Lung (tissue), 12 donors: ENCODE data around the gene TRPM2. TPM values are rescaled to one million over a fixed set of nuclear protein-coding genes. Genes with fewer than 3 reads are reported as not detected.

Experiments
- ATAC-seq: fragments of 200-7000 bp; cut with Tn5 transposase; one replicate; pipeline ENCODE4 v1.9.1; 2020; ENCODE audit warnings: moderate number of reproducible peaks; ENCODE audit not compliant: insufficient read depth, low FRiP score
- DNase-seq, 3 donors: peaks; one replicate each; pipeline ENCODE4 v3.0.0-alpha.2; 2013 to 2017
- H3K27ac ChIP-seq, 2 donors: one replicate each; pipeline ENCODE4 v1.5.1; 2013; ENCODE audit warnings: mild to moderate bottlenecking in 2 of 2, moderate library complexity in 2 of 2, control low read depth in 1 of 2, inconsistent platforms in 1 of 2, low read depth in 1 of 2, low read length in 1 of 2
- H3K27me3 ChIP-seq, 3 donors: one replicate each; pipeline ENCODE4 v1.5.1; 2013; ENCODE audit warnings: low read length in 2 of 3; ENCODE audit not compliant: control insufficient read depth in 3 of 3, insufficient read depth in 3 of 3
- H3K36me3 ChIP-seq, 4 donors: one replicate each; pipeline ENCODE4 v1.5.1; 2013; ENCODE audit warnings: low read length in 4 of 4, mild to moderate bottlenecking in 1 of 4, moderate library complexity in 1 of 4; ENCODE audit not compliant: control insufficient read depth in 4 of 4, insufficient read depth in 4 of 4
- H3K4me1 ChIP-seq, 5 donors: one replicate each; pipeline ENCODE4 v1.5.1; 2013; ENCODE audit warnings: low read length in 5 of 5, mild to moderate bottlenecking in 2 of 5, moderate library complexity in 1 of 5; ENCODE audit not compliant: control insufficient read depth in 5 of 5, insufficient read depth in 5 of 5
- H3K4me3 ChIP-seq: one replicate; pipeline ENCODE4 v1.5.1; 2013; ENCODE audit warnings: mild to moderate bottlenecking, control low read depth, moderate library complexity
- H3K9ac ChIP-seq, 2 donors: one replicate each; pipeline ENCODE4 v1.5.1; 2013; ENCODE audit warnings: low read length in 2 of 2, control low read depth in 1 of 2; ENCODE audit not compliant: insufficient read depth in 1 of 2
- H3K9me3 ChIP-seq, 4 donors: one replicate each; pipeline ENCODE4 v1.5.1; 2013; ENCODE audit warnings: low read length in 3 of 4, mild to moderate bottlenecking in 1 of 4, moderate library complexity in 1 of 4; ENCODE audit not compliant: control insufficient read depth in 4 of 4, insufficient read depth in 3 of 4
- WGBS, 2 donors: extraction: QIAGEN DNeasy Blood & Tissue Kit; methylation state at CpG; one replicate each; pipeline ENCODE4 v1.1.7; 2013; 5-methylcytosine and 5-hydroxymethylcytosine counted together
- polyA plus RNA-seq, 2 donors: library from polyadenylated mRNA; stranded (reverse); fragments of 200-250 nt; gene quantifications; one replicate each; pipeline ENCODE4 v1.2.1, GENCODE V29; 2013
- total RNA-seq, 2 donors: library from RNA; depleted of rRNA in 1 of 2; stranded (reverse); fragments of >200 nt in 1 of 2; gene quantifications; one replicate each; pipeline ENCODE4 v1.2.1, GENCODE V29; 2014 to 2021
- TF ChIP-seq, protein P1 (sequence below): IDR thresholded peaks from 2 replicates; pipeline ENCODE4 v1.5.1; 2012; ENCODE audit warnings: mild to moderate bottlenecking; ENCODE audit errors: control extremely low read depth, extremely low read depth
- donor health status: control.
- donor health status: control.
- donor health status: Bipolar disorder and iron deficiency.
- donor health status: healthy.
- donor health status: DM: yes; HTN: yes; CAD: no.

Gene TRPM2
- total and polyA plus RNA-seq, 4 donors = 5.9 to 26.2 (median 10.3) TPM

DNA sequence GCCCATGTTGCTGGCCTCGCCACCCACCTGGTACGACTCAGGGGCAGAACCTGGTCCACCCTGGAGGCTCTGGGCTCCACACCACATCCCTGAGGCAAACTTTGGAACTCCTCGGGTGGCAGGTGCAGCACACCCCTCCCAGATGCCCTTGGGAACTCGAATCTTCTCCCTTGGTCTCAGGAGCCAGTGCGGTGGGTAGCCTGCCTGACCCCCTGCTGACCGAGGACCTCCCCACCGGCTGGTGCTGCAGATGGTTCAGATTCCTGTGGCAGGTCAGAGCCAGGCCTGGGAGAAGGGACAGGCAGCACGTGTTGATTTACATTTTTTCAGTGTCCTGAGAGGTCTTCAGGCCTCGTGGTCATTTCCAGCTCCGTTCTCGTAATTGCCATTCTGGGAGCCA, 7.9 kb upstream of the TRPM2 start:
- ATAC-seq (no peak), DNase-seq (no peak)
- no peak overlapping the region for H3K4me3 ChIP-seq
- no peaks in the 10 kb centered on the region for H3K36me3 ChIP-seq
- no peak overlapping the region for H3K27ac ChIP-seq
- TF ChIP-seq, protein P1, sequence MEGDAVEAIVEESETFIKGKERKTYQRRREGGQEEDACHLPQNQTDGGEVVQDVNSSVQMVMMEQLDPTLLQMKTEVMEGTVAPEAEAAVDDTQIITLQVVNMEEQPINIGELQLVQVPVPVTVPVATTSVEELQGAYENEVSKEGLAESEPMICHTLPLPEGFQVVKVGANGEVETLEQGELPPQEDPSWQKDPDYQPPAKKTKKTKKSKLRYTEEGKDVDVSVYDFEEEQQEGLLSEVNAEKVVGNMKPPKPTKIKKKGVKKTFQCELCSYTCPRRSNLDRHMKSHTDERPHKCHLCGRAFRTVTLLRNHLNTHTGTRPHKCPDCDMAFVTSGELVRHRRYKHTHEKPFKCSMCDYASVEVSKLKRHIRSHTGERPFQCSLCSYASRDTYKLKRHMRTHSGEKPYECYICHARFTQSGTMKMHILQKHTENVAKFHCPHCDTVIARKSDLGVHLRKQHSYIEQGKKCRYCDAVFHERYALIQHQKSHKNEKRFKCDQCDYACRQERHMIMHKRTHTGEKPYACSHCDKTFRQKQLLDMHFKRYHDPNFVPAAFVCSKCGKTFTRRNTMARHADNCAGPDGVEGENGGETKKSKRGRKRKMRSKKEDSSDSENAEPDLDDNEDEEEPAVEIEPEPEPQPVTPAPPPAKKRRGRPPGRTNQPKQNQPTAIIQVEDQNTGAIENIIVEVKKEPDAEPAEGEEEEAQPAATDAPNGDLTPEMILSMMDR = no peak
- H3K4me1 ChIP-seq = peaks cover 0 to 7% (median 0%) of the 10 kb centered on the region in 5 donors
- 71 to 74% methylated on average over 11 of the region's 11 CpGs for WGBS, 2 donors
- no peak overlapping the region for H3K9ac ChIP-seq
- no peaks in the 10 kb centered on the region for H3K9me3 ChIP-seq
- H3K27me3 ChIP-seq = peaks cover 0 to 14% (median 4%) of the 10 kb centered on the region in 3 donors

- TF ChIP-seq, protein P1 = no peak
- Histone ChIP-seq H3K27ac (peak overlapping the region in 1 of 2 donors; percentile 55), H3K4me1 (peaks cover 0 to 7% (median 3%) of the 10 kb centered on the region in 5 donors), H3K4me3 (no peak overlapping the region), H3K27me3 (peaks cover 0 to 32% (median 13%) of the 10 kb centered on the region in 3 donors), H3K36me3 (no peaks in the 10 kb centered on the region), H3K9ac (no peak overlapping the region), H3K9me3 (no peaks in the 10 kb centered on the region)
- DNase-seq (peak in 1 of 3 donors; percentile 50), ATAC-seq (peak; percentile 56)
- WGBS, 2 donors = 36 to 47% methylated on average over 22 of the region's 22 CpGs
These were observed 5.4 kb upstream of the TRPM2 start for GRCh38 chr21:44347911-44348451.

GRCh38 chr21:44348861-44349260, 4.6 kb upstream of the TRPM2 start:
- no peak overlapping the region for H3K4me3 ChIP-seq
- no peak overlapping the region for H3K27ac ChIP-seq
- DNase-seq = no peak
- no peaks in the 10 kb centered on the region for H3K9me3 ChIP-seq
- TF ChIP-seq, protein P1 = no peak
- ATAC-seq = no peak
- H3K9ac ChIP-seq = no peak overlapping the region
- no peaks in the 10 kb centered on the region for H3K36me3 ChIP-seq
- peaks cover 0 to 9% (median 7%) of the 10 kb centered on the region in 5 donors for H3K4me1 ChIP-seq
- H3K27me3 ChIP-seq = peaks cover 2 to 38% (median 15%) of the 10 kb centered on the region in 3 donors
- WGBS, 2 donors = 88 to 96% methylated on average over 19 of the region's 19 CpGs

GRCh38 chr21:44349416-44349846, 4.0 kb upstream of the TRPM2 start:
- Histone ChIP-seq H3K9me3 (no peaks in the 10 kb centered on the region), H3K36me3 (no peaks in the 10 kb centered on the region), H3K9ac (no peak overlapping the region), H3K4me1 (peaks cover 0 to 9% (median 7%) of the 10 kb centered on the region in 5 donors), H3K4me3 (no peak overlapping the region), H3K27ac (no peak overlapping the region), H3K27me3 (peaks cover 4 to 39% (median 15%) of the 10 kb centered on the region in 3 donors)
- TF ChIP-seq, protein P1 = no peak
- DNase-seq (no peak), ATAC-seq (no peak)
- 79 to 80% methylated on average over 12 of the region's 12 CpGs for WGBS, 2 donors
